ENCODE data around the gene TBX19. TPM values are rescaled to one million over a fixed set of nuclear protein-coding genes. Genes with fewer than 3 reads are reported as not detected.

The TBX19 gene
- total and polyA plus RNA-seq, 11 donors: 0.19 to 1.3 (median 0.33) TPM; not detected in 1

DNA sequence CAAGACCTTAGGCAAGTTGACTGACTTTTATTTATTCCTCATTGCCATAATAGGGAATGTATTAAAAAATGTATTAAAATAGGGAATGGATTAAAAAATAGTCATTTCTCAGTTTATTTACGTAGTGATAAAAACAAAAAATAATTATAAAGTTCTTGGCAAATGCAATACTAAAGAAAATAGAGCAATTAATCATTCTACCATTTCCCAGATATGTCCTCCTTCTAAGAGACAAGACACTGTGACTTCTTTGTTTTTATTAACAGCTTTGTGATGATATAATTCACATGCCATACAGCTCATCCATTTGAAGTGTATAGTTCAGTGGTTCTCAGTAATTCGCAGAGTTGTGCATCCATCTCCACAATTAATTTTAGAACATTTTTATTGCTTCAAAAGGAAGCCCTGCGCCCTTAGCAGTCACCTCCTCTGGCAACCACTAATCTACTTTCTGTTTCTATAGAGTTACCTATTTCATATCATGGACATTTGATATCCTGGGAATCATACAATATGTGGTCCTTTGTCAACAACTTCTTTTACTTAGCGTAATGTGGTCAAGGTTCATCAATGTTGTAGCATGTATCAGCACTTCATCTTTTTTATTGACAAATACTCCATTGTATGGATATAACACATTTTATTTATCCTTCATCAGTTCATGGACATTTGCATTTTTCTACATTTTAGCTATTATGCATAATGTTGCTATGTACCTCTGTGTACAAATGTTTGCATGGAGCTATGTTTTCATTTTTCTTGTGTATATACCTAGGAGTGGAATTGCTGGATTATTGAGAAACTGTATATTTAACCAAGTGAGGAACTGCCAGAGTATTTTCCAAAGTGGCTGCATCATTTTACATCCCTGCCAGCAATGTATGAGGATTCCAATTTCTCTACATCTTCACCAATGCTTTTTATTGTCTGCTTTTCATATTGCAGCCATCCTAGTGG, 5.6 kb downstream of the TBX19 start:
- Histone ChIP-seq H3K4me1 (peaks cover 0 to 6% (median 0%) of the 10 kb centered on the region in 12 donors), H3K27ac (no peak overlapping the region), H3K4me3 (no peak overlapping the region), H3K27me3 (no peaks in the 10 kb centered on the region), H3K36me3 (no peaks in the 10 kb centered on the region), H3K9me3 (no peaks in the 10 kb centered on the region)
- intact Hi-C loops (cut with DNase I): no loop called here
- WGBS, 4 donors: 94 to 98% (median 96%) methylated on average over 4 of the region's 4 CpGs
- DNase-seq (no peak), ATAC-seq (no peak)
- no peak for TF ChIP-seq POLR2A (IDR thresholded peaks at IDR 0.05)

DNA sequence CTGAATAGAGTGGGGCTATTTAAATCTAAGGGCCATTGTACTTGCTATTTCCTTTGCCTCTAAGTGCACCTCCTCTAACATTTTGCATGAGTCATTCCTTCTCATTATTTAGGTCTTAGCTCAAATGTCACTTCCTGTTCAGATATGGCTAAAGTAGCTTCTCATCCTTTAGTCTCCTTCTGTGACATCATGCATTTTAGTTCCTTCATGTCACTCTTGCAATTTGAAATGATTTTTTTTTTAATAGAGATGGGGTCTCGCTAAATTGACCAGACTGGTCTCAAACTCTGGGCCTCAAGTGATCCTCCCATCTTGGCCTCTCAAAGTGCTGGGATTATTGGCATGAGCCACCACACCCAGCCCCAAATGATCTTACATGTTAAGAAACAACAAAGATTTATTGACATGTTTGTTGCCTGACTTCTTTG, 6.6 kb downstream of the TBX19 start:
- Histone ChIP-seq H3K4me3 (no peak overlapping the region), H3K27ac (no peak overlapping the region), H3K9me3 (no peaks in the 10 kb centered on the region), H3K4me1 (peaks cover 0 to 6% (median 0%) of the 10 kb centered on the region in 12 donors), H3K36me3 (no peaks in the 10 kb centered on the region), H3K27me3 (no peaks in the 10 kb centered on the region)
- intact Hi-C loops (cut with DNase I): no loop called here
- 94 to 100% (median 99%) methylated on average over 1 of the region's 1 CpG for WGBS, 4 donors
- TF ChIP-seq POLR2A (IDR thresholded peaks at IDR 0.05): no peak
- TF ChIP-seq, protein P1, sequence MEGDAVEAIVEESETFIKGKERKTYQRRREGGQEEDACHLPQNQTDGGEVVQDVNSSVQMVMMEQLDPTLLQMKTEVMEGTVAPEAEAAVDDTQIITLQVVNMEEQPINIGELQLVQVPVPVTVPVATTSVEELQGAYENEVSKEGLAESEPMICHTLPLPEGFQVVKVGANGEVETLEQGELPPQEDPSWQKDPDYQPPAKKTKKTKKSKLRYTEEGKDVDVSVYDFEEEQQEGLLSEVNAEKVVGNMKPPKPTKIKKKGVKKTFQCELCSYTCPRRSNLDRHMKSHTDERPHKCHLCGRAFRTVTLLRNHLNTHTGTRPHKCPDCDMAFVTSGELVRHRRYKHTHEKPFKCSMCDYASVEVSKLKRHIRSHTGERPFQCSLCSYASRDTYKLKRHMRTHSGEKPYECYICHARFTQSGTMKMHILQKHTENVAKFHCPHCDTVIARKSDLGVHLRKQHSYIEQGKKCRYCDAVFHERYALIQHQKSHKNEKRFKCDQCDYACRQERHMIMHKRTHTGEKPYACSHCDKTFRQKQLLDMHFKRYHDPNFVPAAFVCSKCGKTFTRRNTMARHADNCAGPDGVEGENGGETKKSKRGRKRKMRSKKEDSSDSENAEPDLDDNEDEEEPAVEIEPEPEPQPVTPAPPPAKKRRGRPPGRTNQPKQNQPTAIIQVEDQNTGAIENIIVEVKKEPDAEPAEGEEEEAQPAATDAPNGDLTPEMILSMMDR (IDR thresholded peaks at IDR 0.05): no peak
- DNase-seq (no peak), ATAC-seq (no peak)

DNA sequence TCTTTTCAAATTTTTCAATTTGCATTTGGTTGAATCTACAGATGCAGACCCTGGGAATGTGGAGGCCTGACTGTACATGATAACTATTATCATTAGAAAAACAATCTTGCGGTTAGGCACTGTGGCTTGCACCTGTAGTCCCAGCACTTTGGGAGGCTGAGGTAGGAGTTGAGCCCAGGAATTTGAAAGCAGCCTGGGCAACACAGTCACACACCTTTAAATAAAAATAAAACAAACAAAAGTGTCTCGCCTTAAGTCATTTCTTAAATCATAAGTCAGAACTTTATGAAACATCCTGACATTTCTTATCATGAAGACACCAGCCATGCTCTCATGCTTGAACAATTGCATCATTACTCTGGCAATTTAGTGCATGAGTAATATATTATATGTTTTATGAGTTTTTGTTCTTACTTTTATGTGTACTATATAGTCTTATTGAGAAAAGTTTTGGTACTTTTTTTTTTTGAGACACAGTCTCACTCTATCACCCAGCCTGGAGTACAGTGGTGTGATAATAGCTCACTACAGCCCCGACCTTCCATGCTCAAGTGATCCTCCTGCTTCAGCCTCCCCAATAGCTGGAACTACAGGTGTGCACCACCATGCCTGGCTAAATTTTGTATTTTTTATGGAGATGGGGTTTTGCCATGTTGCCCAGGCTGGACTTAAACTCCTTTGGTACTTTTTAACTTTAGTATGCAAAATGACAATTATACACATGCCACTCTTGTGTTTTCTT, 7.8 kb downstream of the TBX19 start:
- DNase-seq: no peak
- no peak overlapping the region for H3K4me3 ChIP-seq
- TF ChIP-seq, protein P1 (IDR thresholded peaks at IDR 0.05): no peak
- TF ChIP-seq POLR2A (IDR thresholded peaks at IDR 0.05): no peak
- ATAC-seq: no peak
- H3K27me3 ChIP-seq: no peaks in the 10 kb centered on the region
- no peaks in the 10 kb centered on the region for H3K9me3 ChIP-seq
- no peak overlapping the region for H3K27ac ChIP-seq
- WGBS, 4 donors: 86 to 91% (median 88%) methylated on average over 3 of the region's 3 CpGs
- peaks cover 0 to 6% (median 0%) of the 10 kb centered on the region in 12 donors for H3K4me1 ChIP-seq
- intact Hi-C loops (cut with DNase I): no loop called here
- no peaks in the 10 kb centered on the region for H3K36me3 ChIP-seq

- no peak for DNase-seq
- Histone ChIP-seq H3K27ac (no peak overlapping the region), H3K27me3 (no peaks in the 10 kb centered on the region), H3K4me1 (peaks cover 0 to 6% (median 0%) of the 10 kb centered on the region in 12 donors), H3K36me3 (no peaks in the 10 kb centered on the region), H3K4me3 (no peak overlapping the region), H3K9me3 (no peaks in the 10 kb centered on the region)
- no peak for ATAC-seq
- TF ChIP-seq, protein P1 (IDR thresholded peaks at IDR 0.05): no peak
- no peak for TF ChIP-seq POLR2A (IDR thresholded peaks at IDR 0.05)
- intact Hi-C loops (cut with DNase I): no loop called here
- 90 to 94% (median 92%) methylated on average over 13 to 15 of the region's 15 CpGs for WGBS, 4 donors
Observed at GRCh38 chr1:168291222-168291837, 10.7 kb downstream of the TBX19 start.
